Measurements from ENCODE around the gene ACOT11.

ACOT11 gene

DNA sequence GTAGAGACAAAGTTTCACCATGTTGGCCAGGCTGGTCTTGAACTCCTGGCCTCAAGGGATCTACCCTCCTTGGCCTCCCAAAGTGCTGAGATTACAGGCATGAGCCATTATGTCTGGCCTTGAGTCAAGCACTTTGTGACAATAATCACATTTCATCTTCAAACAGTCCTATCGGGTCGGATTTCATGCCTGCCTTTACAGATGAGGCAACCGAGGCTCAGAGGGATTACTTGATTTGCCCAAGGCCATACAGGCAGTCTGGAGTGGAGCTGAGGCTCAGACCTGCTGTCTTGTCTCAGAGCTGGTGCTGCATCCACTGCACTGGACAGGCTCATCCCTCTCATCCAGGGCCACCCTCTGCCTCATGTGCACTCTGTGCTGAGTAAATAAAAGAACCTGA is 48.7 kb downstream of the ACOT11 start:
- Histone ChIP-seq H3K4me1 (ENCODE audit: control insufficient read depth, insufficient read depth, low read length) (no peaks in the 10 kb centered on the region), H3K9ac (ENCODE audit: low read depth, low read length) (no peak overlapping the region), H3K36me3 (ENCODE audit: insufficient read depth, low read length) (no peaks in the 10 kb centered on the region), H3K27me3 (ENCODE audit: control insufficient read depth, insufficient read depth, low read length) (no peaks in the 10 kb centered on the region), H3K9me3 (replicated peaks; ENCODE audit: low read length) (no peaks in the 10 kb centered on the region), H3K4me3 (ENCODE audit: low read length) (no peak overlapping the region), H3K4me2 (ENCODE audit: low read length) (no peak overlapping the region)

DNA sequence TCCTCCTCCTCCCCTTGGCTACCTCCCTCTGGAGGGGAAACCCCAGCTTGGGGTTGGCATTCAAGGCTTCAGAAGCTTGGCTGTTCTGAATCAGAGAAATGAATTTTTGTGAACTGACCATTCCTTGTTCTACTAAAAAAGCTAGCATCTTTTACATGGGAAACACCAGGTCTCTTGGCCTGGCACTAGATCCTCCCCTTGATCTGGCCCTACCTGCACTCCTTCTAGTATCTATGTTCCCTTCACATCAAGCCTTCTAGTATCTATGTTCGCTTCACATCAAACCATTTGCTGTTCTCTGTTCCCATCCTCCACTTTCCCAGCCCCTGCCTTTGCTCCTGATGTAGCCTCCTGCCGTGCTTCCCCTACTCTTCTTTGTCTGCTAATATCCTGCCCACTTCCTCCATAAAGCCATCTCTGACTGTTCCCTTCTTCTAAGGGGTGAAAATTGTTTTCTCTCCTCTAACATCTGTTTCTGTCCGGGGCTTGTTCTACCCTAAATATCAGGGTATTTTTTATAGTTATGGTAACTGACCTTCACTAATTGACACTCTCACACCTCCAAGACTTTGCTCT is 49.5 kb downstream of the ACOT11 start:
- Histone ChIP-seq H3K4me2 (ENCODE audit: low read length) (no peak overlapping the region), H3K4me1 (ENCODE audit: control insufficient read depth, insufficient read depth, low read length) (no peaks in the 10 kb centered on the region), H3K9me3 (replicated peaks; ENCODE audit: low read length) (no peaks in the 10 kb centered on the region), H3K36me3 (ENCODE audit: insufficient read depth, low read length) (no peaks in the 10 kb centered on the region), H3K9ac (ENCODE audit: low read depth, low read length) (no peak overlapping the region), H3K27me3 (ENCODE audit: control insufficient read depth, insufficient read depth, low read length) (no peaks in the 10 kb centered on the region), H3K4me3 (ENCODE audit: low read length) (no peak overlapping the region)

DNA sequence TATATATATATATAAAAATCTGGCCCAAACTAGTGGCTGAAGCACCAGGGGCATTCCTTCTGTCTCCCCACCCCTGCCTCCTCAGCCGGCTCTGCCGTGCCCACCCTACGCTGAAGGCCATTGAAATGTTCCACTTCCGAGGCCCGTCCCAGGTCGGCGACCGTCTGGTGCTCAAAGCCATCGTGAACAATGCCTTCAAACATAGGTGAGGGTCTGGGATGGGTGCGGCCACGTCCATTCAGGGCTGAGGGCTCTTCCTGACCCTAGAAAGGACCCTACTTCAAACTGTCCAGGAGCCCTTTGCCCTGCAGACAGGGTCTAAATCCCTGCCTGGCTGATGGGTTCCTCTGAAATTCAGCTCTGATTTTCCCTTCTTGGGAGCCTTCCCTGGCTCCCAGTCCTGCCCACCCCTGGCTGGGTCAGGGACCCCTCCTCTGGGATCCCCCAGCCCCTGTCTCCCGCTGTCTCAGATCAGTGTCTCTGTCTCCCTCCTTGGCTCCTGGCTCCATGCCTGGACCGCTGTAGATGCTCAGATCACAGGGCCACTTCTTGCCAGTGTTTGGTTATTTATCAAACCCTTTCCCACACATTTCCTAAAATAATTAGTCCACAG is 51.3 kb downstream of the ACOT11 start:
- no peak overlapping the region for H3K4me2 ChIP-seq (ENCODE audit: low read length)
- no peaks in the 10 kb centered on the region for H3K4me1 ChIP-seq (ENCODE audit: control insufficient read depth, insufficient read depth, low read length)
- H3K9ac ChIP-seq (ENCODE audit: low read depth, low read length), result no peak overlapping the region
- no peaks in the 10 kb centered on the region for H3K9me3 ChIP-seq (replicated peaks; ENCODE audit: low read length)
- no peak overlapping the region for H3K4me3 ChIP-seq (ENCODE audit: low read length)
- H3K27me3 ChIP-seq (ENCODE audit: control insufficient read depth, insufficient read depth, low read length), result no peaks in the 10 kb centered on the region
- H3K36me3 ChIP-seq (ENCODE audit: insufficient read depth, low read length), result no peaks in the 10 kb centered on the region

DNA sequence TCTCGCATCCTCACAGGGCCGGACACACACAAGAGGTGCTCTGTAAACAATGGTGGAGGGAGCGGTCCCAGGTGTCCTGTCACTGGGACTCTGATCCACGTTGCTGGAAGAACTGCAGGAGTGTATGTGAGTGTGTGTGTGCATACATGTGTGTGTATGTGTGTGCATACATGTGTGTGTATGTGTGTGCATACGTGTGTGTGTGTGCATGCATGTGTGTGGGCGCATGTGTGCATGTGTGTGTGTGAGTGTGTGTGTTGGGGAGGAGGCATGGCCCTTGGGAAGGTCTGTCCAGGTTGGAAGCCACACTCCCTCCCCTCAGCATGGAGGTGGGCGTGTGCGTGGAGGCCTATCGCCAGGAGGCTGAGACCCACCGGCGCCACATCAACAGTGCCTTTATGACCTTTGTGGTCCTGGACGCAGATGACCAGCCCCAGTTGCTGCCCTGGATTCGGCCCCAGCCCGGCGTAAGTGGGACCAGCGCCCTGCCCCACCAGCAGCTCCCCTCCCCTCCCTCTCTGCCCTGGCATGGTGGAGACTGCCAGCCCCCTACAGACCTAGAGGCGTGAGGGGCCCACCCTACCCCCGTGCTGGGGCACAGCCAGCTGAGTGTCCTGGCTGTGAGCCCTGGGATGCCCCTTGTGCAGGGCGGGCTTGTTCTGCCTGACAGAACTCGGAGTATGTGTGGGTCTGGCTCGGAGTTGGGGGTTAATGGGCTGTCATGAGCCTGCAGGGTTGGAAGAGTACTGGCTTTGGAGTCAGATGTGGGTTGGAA is 53.1 kb downstream of the ACOT11 start:
- H3K4me2 ChIP-seq (ENCODE audit: low read length), result no peak overlapping the region
- no peaks in the 10 kb centered on the region for H3K4me1 ChIP-seq (ENCODE audit: control insufficient read depth, insufficient read depth, low read length)
- H3K4me3 ChIP-seq (ENCODE audit: low read length), result no peak overlapping the region
- no peaks in the 10 kb centered on the region for H3K36me3 ChIP-seq (ENCODE audit: insufficient read depth, low read length)
- H3K9me3 ChIP-seq (replicated peaks; ENCODE audit: low read length), result no peaks in the 10 kb centered on the region
- no peak overlapping the region for H3K9ac ChIP-seq (ENCODE audit: low read depth, low read length)
- H3K27me3 ChIP-seq (ENCODE audit: control insufficient read depth, insufficient read depth, low read length), result no peaks in the 10 kb centered on the region

DNA sequence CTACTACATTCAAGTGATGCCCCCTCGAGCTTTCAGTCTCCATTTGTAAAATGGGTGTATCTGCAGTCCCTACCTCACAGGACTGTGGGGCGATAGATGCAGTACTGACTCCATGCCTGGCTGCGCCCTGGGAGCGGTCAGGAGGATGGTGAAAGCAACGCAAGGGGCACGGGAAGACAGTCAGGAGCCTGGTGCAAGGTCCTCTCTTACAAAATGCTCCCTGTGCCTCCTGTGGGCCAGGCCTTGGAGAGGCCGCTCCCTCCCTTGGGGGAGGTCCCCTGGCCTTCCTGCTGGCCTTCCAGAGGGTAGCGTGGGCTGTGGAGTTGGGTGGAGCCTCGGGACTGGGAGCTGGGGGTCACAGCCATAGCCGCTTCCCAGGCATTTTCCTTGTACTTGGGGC is 53.7 kb downstream of the ACOT11 start:
- no peak overlapping the region for H3K9ac ChIP-seq (ENCODE audit: low read depth, low read length)
- no peak overlapping the region for H3K4me3 ChIP-seq (ENCODE audit: low read length)
- no peaks in the 10 kb centered on the region for H3K27me3 ChIP-seq (ENCODE audit: control insufficient read depth, insufficient read depth, low read length)
- H3K4me1 ChIP-seq (ENCODE audit: control insufficient read depth, insufficient read depth, low read length), result no peaks in the 10 kb centered on the region
- H3K4me2 ChIP-seq (ENCODE audit: low read length), result no peak overlapping the region
- H3K36me3 ChIP-seq (ENCODE audit: insufficient read depth, low read length), result no peaks in the 10 kb centered on the region
- no peaks in the 10 kb centered on the region for H3K9me3 ChIP-seq (replicated peaks; ENCODE audit: low read length)

DNA sequence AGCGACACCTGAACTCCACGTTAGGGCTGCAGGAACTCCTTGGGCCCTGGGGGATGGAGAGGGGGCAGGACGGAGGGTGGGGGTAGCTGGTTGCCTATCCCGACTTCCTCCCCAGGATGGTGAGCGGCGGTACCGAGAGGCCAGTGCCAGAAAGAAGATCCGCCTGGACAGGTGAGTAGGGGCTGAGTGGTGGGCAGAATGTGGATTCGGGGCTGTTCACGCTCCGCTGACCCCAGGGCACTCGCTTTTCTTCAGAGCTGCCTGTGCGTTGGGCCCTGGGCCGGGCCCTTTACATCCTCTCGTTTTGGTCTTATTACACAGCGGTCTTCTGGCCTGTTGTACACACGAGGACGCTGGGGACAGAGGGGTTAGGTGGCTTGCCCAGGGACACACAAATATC is 54.5 kb downstream of the ACOT11 start:
- H3K9me3 ChIP-seq (replicated peaks; ENCODE audit: low read length), result no peaks in the 10 kb centered on the region
- no peaks in the 10 kb centered on the region for H3K36me3 ChIP-seq (ENCODE audit: insufficient read depth, low read length)
- no peaks in the 10 kb centered on the region for H3K27me3 ChIP-seq (ENCODE audit: control insufficient read depth, insufficient read depth, low read length)
- H3K4me2 ChIP-seq (ENCODE audit: low read length), result no peak overlapping the region
- no peak overlapping the region for H3K4me3 ChIP-seq (ENCODE audit: low read length)
- no peak overlapping the region for H3K9ac ChIP-seq (ENCODE audit: low read depth, low read length)
- H3K4me1 ChIP-seq (ENCODE audit: control insufficient read depth, insufficient read depth, low read length), result no peaks in the 10 kb centered on the region

DNA sequence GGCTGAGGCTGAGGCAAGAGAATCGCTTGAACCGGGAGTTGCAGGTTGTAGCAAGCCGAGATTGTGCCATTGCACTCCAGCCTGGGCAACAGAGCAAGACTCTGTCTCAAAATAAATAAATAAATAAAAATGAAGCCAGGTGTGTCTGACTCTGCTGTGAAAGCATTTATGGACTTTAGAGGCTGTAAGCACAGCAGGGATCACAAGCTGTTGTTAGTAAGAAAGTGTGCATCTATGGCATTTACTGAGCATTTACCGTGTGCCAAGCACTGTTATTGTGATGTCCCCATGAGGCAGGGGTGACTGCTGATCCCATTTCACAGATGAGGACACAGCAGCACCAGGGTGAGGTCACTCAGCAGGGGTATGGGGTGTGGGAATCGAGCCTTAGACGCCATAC is 55.2 kb downstream of the ACOT11 start:
- H3K9ac ChIP-seq (ENCODE audit: low read depth, low read length), result no peak overlapping the region

DNA sequence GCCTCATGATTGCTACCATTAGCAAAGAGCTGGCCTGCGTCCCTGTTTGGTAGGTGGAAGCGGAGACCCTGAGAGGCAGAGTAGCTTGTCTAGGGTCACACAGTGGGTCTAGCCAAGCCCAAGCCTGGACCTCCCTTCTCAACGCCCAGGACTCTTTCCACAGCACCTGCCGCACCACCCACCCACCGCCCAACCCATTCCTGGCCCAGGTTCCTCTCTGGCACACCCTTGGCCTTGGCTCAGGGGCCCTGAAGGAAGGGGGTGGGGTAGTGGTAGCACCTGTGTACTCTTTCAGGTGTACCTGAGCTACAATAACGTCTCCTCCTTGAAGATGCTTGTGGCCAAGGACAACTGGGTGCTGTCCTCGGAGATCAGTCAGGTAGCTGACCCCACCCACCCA is 56.0 kb downstream of the ACOT11 start:
- Histone ChIP-seq H3K27me3 (ENCODE audit: control insufficient read depth, insufficient read depth, low read length) (no peaks in the 10 kb centered on the region), H3K36me3 (ENCODE audit: insufficient read depth, low read length) (no peaks in the 10 kb centered on the region), H3K9ac (ENCODE audit: low read depth, low read length) (no peak overlapping the region), H3K4me2 (ENCODE audit: low read length) (no peak overlapping the region), H3K9me3 (replicated peaks; ENCODE audit: low read length) (no peaks in the 10 kb centered on the region), H3K4me3 (ENCODE audit: low read length) (no peak overlapping the region), H3K4me1 (ENCODE audit: control insufficient read depth, insufficient read depth, low read length) (no peaks in the 10 kb centered on the region)

More for the DNA sequence above, 55.2 kb downstream of the ACOT11 start:
- H3K4me2 ChIP-seq (ENCODE audit: low read length), result no peak overlapping the region
- no peaks in the 10 kb centered on the region for H3K27me3 ChIP-seq (ENCODE audit: control insufficient read depth, insufficient read depth, low read length)
- no peaks in the 10 kb centered on the region for H3K36me3 ChIP-seq (ENCODE audit: insufficient read depth, low read length)
- no peaks in the 10 kb centered on the region for H3K4me1 ChIP-seq (ENCODE audit: control insufficient read depth, insufficient read depth, low read length)
- H3K4me3 ChIP-seq (ENCODE audit: low read length), result no peak overlapping the region
- H3K9me3 ChIP-seq (replicated peaks; ENCODE audit: low read length), result no peaks in the 10 kb centered on the region

DNA sequence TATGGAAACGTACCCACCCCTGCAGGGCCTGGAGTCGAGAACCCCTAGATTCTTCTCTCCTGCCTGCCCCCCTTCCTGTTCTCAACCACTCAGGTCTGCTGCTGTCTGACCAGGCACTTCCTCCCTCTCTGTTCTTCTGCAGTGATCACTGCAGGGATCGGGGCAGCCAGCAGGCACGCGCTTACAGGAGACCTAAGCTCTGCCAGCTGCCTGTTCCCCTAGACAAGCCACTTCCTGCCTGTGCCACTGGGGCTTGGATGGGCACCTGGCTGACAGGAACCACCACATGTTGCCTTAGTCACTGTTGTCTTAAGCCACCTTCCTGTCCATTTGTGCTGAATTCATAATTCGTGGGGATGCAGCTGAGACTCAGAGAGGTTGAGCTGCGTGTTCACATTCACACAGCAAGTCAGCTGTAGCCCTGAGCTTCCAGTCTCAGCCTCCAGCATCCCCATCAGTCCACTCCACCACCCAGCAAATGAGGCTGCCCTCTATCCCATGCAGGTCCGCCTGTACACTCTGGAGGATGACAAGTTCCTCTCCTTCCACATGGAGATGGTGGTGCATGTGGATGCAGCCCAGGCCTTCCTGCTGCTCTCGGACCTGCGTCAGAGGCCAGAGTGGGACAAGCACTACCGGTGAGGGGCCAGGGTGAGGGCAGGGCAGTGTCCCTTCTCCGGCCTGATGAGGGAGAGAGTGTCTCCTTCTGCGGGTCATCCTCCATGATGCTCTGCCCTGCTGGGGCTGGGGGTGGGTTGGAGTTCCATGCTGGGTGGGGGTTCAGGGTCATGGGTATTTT is 56.7 kb downstream of the ACOT11 start:
- Histone ChIP-seq H3K4me2 (ENCODE audit: low read length) (no peak overlapping the region), H3K27me3 (ENCODE audit: control insufficient read depth, insufficient read depth, low read length) (no peaks in the 10 kb centered on the region), H3K9ac (ENCODE audit: low read depth, low read length) (no peak overlapping the region), H3K9me3 (replicated peaks; ENCODE audit: low read length) (no peaks in the 10 kb centered on the region), H3K36me3 (ENCODE audit: insufficient read depth, low read length) (no peaks in the 10 kb centered on the region), H3K4me3 (ENCODE audit: low read length) (no peak overlapping the region), H3K4me1 (ENCODE audit: control insufficient read depth, insufficient read depth, low read length) (no peaks in the 10 kb centered on the region)

DNA sequence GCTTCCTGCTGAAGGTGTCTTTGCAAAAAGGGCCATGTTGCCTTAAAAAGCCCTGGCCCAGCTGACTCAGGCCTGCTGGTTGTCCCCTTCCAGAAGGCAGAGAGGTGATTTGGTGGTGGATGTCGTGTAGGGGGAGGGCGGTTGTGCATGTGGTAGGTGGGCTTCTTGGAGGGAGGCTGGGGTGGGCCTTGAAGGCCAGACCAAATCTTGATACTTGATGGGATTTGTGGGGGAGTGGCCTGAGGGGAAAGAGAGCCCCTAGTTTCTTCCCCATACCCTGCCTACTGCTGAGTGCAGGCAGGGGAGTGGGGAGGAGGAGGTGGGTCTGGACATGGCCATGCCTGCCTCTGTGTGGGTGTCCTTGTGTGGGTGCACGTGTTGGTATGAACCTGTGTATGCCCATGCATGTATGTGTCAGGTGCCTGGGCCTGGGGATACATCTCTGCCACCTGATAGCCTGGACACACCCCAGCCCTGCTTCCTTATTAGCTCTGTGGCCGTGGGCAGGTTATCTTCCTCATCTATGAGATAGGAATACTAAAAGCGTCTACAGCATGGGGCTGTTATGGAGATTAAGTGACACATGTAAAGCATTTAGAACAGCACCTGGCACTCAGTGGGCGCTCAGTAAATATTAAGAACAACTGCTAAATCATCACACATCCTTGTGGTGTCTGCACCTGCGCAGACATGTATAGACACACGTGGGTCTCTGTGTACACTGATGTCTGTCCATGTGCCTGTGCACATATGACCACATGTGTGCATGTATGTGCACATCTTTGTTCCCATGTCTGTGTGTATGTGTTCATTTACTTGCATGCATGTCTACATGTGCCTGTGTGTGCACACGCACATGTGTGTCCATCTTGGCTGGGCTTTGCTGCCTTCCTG is 58.3 kb downstream of the ACOT11 start:
- no peaks in the 10 kb centered on the region for H3K4me1 ChIP-seq (ENCODE audit: control insufficient read depth, insufficient read depth, low read length)
- no peaks in the 10 kb centered on the region for H3K36me3 ChIP-seq (ENCODE audit: insufficient read depth, low read length)
- H3K9me3 ChIP-seq (replicated peaks; ENCODE audit: low read length), result no peaks in the 10 kb centered on the region
- no peak overlapping the region for H3K4me3 ChIP-seq (ENCODE audit: low read length)
- no peak overlapping the region for H3K4me2 ChIP-seq (ENCODE audit: low read length)
- no peak overlapping the region for H3K9ac ChIP-seq (ENCODE audit: low read depth, low read length)
- no peaks in the 10 kb centered on the region for H3K27me3 ChIP-seq (ENCODE audit: control insufficient read depth, insufficient read depth, low read length)

DNA sequence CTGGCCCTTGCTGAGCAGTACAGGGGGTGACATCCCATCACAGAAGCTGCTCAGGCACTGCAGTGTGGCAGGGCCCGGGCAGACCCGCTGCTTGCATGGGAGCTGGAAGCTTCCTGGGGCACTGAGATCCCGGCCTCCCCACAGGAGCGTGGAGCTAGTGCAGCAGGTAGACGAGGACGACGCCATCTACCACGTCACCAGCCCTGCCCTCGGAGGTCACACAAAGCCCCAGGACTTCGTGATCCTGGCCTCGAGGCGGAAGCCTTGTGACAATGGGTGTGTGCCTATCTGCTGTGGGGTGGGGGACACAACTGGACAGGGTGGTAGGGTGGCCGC is 58.9 kb downstream of the ACOT11 start:
- H3K4me1 ChIP-seq (ENCODE audit: control insufficient read depth, insufficient read depth, low read length), result no peaks in the 10 kb centered on the region
- no peak overlapping the region for H3K9ac ChIP-seq (ENCODE audit: low read depth, low read length)

More for the DNA sequence above, 58.9 kb downstream of the ACOT11 start:
- H3K36me3 ChIP-seq (ENCODE audit: insufficient read depth, low read length), result no peaks in the 10 kb centered on the region
- no peak overlapping the region for H3K4me3 ChIP-seq (ENCODE audit: low read length)
- H3K4me2 ChIP-seq (ENCODE audit: low read length), result no peak overlapping the region
- H3K9me3 ChIP-seq (replicated peaks; ENCODE audit: low read length), result no peaks in the 10 kb centered on the region
- H3K27me3 ChIP-seq (ENCODE audit: control insufficient read depth, insufficient read depth, low read length), result no peaks in the 10 kb centered on the region
